ENCODE measurements around the gene MYO5B. TPM values are rescaled to one million over a fixed set of nuclear protein-coding genes. Genes with fewer than 3 reads are reported as not detected.
"Not testable (repeated sequence)": the region's sequence is repeated elsewhere in the genome, so short reads cannot be mapped to it uniquely, and the experiment has no call there.

The MYO5B gene
- total RNA-seq, 1 donor: under 0.01 TPM

- no peak overlapping the region for H3K4me3 ChIP-seq (ENCODE audit: low read depth, low read length)
- TF ChIP-seq, protein P1, sequence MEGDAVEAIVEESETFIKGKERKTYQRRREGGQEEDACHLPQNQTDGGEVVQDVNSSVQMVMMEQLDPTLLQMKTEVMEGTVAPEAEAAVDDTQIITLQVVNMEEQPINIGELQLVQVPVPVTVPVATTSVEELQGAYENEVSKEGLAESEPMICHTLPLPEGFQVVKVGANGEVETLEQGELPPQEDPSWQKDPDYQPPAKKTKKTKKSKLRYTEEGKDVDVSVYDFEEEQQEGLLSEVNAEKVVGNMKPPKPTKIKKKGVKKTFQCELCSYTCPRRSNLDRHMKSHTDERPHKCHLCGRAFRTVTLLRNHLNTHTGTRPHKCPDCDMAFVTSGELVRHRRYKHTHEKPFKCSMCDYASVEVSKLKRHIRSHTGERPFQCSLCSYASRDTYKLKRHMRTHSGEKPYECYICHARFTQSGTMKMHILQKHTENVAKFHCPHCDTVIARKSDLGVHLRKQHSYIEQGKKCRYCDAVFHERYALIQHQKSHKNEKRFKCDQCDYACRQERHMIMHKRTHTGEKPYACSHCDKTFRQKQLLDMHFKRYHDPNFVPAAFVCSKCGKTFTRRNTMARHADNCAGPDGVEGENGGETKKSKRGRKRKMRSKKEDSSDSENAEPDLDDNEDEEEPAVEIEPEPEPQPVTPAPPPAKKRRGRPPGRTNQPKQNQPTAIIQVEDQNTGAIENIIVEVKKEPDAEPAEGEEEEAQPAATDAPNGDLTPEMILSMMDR (IDR thresholded peaks at IDR 0.05; ENCODE audit: insufficient read depth, low read depth, low read length): no peak
- DNase-seq (ENCODE audit: low read depth): no peak
Measured at GRCh38 chr18:50096766-50097435, 98.0 kb downstream of the MYO5B start.

DNA sequence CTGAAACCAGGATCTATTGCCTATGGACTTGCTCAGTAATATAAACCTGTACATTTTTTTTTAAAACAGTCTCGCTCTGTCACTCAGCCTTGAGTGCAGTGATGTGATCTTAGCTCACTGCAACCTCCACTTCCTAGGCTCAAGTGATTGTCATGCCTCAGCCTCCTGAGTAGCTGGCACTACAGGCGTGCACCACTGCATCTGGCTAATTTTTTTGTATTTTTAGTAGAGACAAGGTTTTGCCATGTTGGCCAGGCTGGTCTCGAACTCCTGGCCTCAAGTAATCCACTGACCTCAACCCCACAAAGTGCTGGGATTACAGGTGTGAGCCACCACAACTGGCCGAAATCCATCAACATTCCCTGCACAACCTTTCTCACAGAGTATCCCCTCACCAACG, 100.2 kb downstream of the MYO5B start:
- H3K4me3 ChIP-seq (ENCODE audit: low read depth, low read length); DNase-seq (ENCODE audit: low read depth): not testable (repeated sequence)

GRCh38 chr18:50094221-50094773, 100.7 kb downstream of the MYO5B start:
- TF ChIP-seq, protein P1 (IDR thresholded peaks at IDR 0.05; ENCODE audit: insufficient read depth, low read depth, low read length): no peak
- no peak for DNase-seq (ENCODE audit: low read depth)
- no peak overlapping the region for H3K4me3 ChIP-seq (ENCODE audit: low read depth, low read length)

- no peak overlapping the region for H3K4me3 ChIP-seq (ENCODE audit: low read depth, low read length)
- DNase-seq (ENCODE audit: low read depth): no peak
- TF ChIP-seq, protein P1 (IDR thresholded peaks at IDR 0.05; ENCODE audit: insufficient read depth, low read depth, low read length): no peak
Measured at GRCh38 chr18:50093366-50094064, 101.4 kb downstream of the MYO5B start.

GRCh38 chr18:50092245-50092805, 102.6 kb downstream of the MYO5B start:
- DNase-seq (ENCODE audit: low read depth): no peak
- TF ChIP-seq, protein P1 (IDR thresholded peaks at IDR 0.05; ENCODE audit: insufficient read depth, low read depth, low read length): no peak
- no peak overlapping the region for H3K4me3 ChIP-seq (ENCODE audit: low read depth, low read length)

DNA sequence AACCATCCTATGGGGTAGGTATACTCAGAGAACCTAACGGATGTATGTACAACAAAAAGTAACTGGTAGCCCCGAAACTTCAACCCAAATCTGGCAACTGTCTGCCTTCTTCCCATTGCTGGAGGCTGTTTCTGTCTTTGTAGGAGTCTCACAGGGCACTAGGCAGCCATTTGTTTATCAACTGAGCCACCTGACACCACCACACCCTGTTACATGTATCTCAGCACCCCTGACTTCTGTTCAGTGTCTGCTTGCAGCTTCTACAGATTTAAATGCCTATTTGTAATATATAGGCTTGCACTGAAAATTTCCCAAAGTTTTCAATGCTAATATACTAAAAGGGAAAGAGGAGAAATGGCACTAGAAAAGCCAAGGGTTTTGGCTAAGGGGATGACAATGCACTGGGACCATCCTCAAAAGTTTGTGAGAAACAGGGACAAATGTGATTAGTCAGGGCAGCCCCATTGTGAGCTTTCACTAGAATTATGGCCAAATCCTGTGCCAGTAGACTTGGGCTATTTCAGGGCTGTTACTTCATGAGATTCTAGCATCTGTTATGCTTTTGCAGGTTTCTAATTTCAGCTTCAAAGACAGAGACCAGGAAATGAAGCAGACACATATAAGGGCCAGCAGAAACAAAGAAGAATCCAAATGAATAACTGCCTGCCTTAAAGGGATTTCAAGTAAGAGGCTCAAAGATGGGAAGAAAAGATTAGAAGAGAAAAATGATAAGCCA, 103.3 kb downstream of the MYO5B start:
- TF ChIP-seq, protein P1 (IDR thresholded peaks at IDR 0.05; ENCODE audit: insufficient read depth, low read depth, low read length): no peak
- DNase-seq (ENCODE audit: low read depth): no peak
- H3K4me3 ChIP-seq (ENCODE audit: low read depth, low read length): no peak overlapping the region
